Liver (tissue), 9 donors: ENCODE measurements around the gene ANKZF1. TPM values are rescaled to one million over a fixed set of nuclear protein-coding genes. Genes with fewer than 3 reads are reported as not detected.

ENCODE experiments used
- DNase-seq: peaks from one replicate; pipeline ENCODE4 v3.0.0-alpha.2; 2017; ENCODE audit warnings: low spot score
- H3K27ac ChIP-seq, 2 donors: one replicate each; pipeline ENCODE4 v1.7.0; 2013; ENCODE audit warnings: inconsistent platforms in 2 of 2, low read length in 2 of 2, control low read depth in 1 of 2, low read depth in 1 of 2, mild to moderate bottlenecking in 1 of 2
- H3K27me3 ChIP-seq, 4 donors: one replicate each; pipeline versions ENCODE4 v1.6.1 to v1.7.0; 2013; ENCODE audit warnings: low read length in 3 of 4, inconsistent platforms in 1 of 4, mild to moderate bottlenecking in 1 of 4, moderate library complexity in 1 of 4; ENCODE audit not compliant: control insufficient read depth in 4 of 4, insufficient read depth in 4 of 4
- H3K36me3 ChIP-seq, 4 donors: one replicate each; pipeline versions ENCODE4 v1.6.1 to v1.7.0; 2013; ENCODE audit warnings: low read length in 3 of 4, mild to moderate bottlenecking in 3 of 4, low read depth in 1 of 4, moderate library complexity in 1 of 4; ENCODE audit not compliant: control insufficient read depth in 4 of 4, insufficient read depth in 3 of 4
- H3K4me1 ChIP-seq, 4 donors: one replicate each; pipeline versions ENCODE4 v1.6.1 to v1.7.0; 2013; ENCODE audit warnings: low read length in 3 of 4, mild to moderate bottlenecking in 3 of 4, moderate library complexity in 1 of 4; ENCODE audit not compliant: control insufficient read depth in 4 of 4, insufficient read depth in 4 of 4
- H3K4me3 ChIP-seq, 3 donors: one replicate each; pipeline versions ENCODE4 v1.6.1 to v1.7.0; 2013; ENCODE audit warnings: low read length in 3 of 3, control low read depth in 1 of 3, low read depth in 1 of 3, mild to moderate bottlenecking in 1 of 3
- H3K9ac ChIP-seq, 2 donors: one replicate each; pipeline ENCODE4 v1.7.0; 2013; ENCODE audit warnings: low read length in 2 of 2, mild to moderate bottlenecking in 2 of 2, moderate library complexity in 2 of 2, control low read depth in 1 of 2, low read depth in 1 of 2
- H3K9me3 ChIP-seq, 4 donors: one replicate each; pipeline versions ENCODE4 v1.6.1 to v1.7.0; 2013; ENCODE audit warnings: low read length in 3 of 4; ENCODE audit not compliant: control insufficient read depth in 4 of 4
- EGR1 ChIP-seq, 2 donors: IDR thresholded peaks; 2 replicates each; pipeline ENCODE4 v1.6.1; 2016 to 2018; ENCODE audit warnings: antibody characterized with exemption in 2 of 2, low read depth in 2 of 2
- FOXA1 ChIP-seq: IDR thresholded peaks from 2 replicates; pipeline ENCODE4 v1.6.1; 2016; ENCODE audit warnings: antibody characterized with exemption
- FOXA2 ChIP-seq: IDR thresholded peaks from 2 replicates; pipeline ENCODE4 v1.6.1; 2016; ENCODE audit warnings: antibody characterized with exemption
- GABPA ChIP-seq, 2 donors: IDR thresholded peaks in 1 of 2; conservative IDR thresholded peaks in 1 of 2; 2 replicates each; pipeline ENCODE4 v1.6.1; 2016; ENCODE audit warnings: antibody characterized with exemption in 2 of 2, mild to moderate bottlenecking in 1 of 2, moderate library complexity in 1 of 2
- HNF4A ChIP-seq, 2 donors: conservative IDR thresholded peaks; 2 replicates each; pipeline ENCODE4 v1.6.1; 2016; ENCODE audit warnings: antibody characterized with exemption in 2 of 2, mild to moderate bottlenecking in 2 of 2
- HNF4G ChIP-seq: IDR thresholded peaks from 2 replicates; pipeline ENCODE4 v1.6.1; 2016; ENCODE audit warnings: antibody characterized with exemption
- NR2F2 ChIP-seq: IDR thresholded peaks from 2 replicates; pipeline ENCODE4 v1.6.1; 2016; ENCODE audit warnings: antibody characterized with exemption
- RXRA ChIP-seq, 2 donors: IDR thresholded peaks; 2 replicates each; pipeline ENCODE4 v1.6.1; 2017 to 2018; ENCODE audit warnings: antibody characterized with exemption in 2 of 2, mild to moderate bottlenecking in 1 of 2
- SP1 ChIP-seq: IDR thresholded peaks from 2 replicates; pipeline ENCODE4 v1.6.1; 2018; ENCODE audit warnings: antibody characterized with exemption, mild to moderate bottlenecking
- TAF1 ChIP-seq: conservative IDR thresholded peaks from 2 replicates; pipeline ENCODE4 v1.6.1; 2016; ENCODE audit warnings: antibody characterized with exemption, mild to moderate bottlenecking
- YY1 ChIP-seq: IDR thresholded peaks from 2 replicates; pipeline ENCODE4 v1.6.1; 2016; ENCODE audit warnings: antibody characterized with exemption, mild to moderate bottlenecking
- WGBS: extraction: QIAGEN DNeasy Blood & Tissue Kit; methylation state at CpG from one replicate; pipeline ENCODE4 v1.1.7; 2013; 5-methylcytosine and 5-hydroxymethylcytosine counted together
- polyA plus RNA-seq, 2 donors: library from polyadenylated mRNA; stranded (reverse) in 1 of 2; unstranded in 1 of 2; fragments of 200-250 nt in 1 of 2; fragments of >200 nt in 1 of 2; fragmentation: Nextera tagmentation in 1 of 2; extraction: Ambion mirVana in 1 of 2; gene quantifications; one replicate each; pipeline versions ENCODE4 v1.2.1 to v1.2.3, GENCODE V29; 2013 to 2015
- total RNA-seq, 2 donors: library from RNA; depleted of rRNA; stranded (reverse); fragments of >200 nt; gene quantifications; one replicate each; pipeline ENCODE4 v1.2.3, GENCODE V29; 2014
- TF ChIP-seq, protein P1 (sequence below): IDR thresholded peaks from 2 replicates; pipeline ENCODE4 v1.6.1; 2016; ENCODE audit warnings: antibody characterized with exemption
- TF ChIP-seq, protein P2 (sequence below): fragments of 150-350 bp; IDR thresholded peaks from 2 replicates; pipeline ENCODE4 v1.5.1; 2017; ENCODE audit warnings: improper control_type of control experiment, low read depth, low read length; ENCODE audit not compliant: missing input control
- TF ChIP-seq, protein P3 (sequence below): IDR thresholded peaks from 2 replicates; pipeline ENCODE4 v1.6.1; 2016; ENCODE audit warnings: antibody characterized with exemption, mild to moderate bottlenecking
- donor health status: healthy.
- donor health status: healthy.
- donor health status: healthy.
- donor health status: healthy.
- donor health status: healthy.

The ANKZF1 gene
- total and polyA plus RNA-seq, 4 donors, result 9.0 to 30.6 (median 20.5) TPM

DNA sequence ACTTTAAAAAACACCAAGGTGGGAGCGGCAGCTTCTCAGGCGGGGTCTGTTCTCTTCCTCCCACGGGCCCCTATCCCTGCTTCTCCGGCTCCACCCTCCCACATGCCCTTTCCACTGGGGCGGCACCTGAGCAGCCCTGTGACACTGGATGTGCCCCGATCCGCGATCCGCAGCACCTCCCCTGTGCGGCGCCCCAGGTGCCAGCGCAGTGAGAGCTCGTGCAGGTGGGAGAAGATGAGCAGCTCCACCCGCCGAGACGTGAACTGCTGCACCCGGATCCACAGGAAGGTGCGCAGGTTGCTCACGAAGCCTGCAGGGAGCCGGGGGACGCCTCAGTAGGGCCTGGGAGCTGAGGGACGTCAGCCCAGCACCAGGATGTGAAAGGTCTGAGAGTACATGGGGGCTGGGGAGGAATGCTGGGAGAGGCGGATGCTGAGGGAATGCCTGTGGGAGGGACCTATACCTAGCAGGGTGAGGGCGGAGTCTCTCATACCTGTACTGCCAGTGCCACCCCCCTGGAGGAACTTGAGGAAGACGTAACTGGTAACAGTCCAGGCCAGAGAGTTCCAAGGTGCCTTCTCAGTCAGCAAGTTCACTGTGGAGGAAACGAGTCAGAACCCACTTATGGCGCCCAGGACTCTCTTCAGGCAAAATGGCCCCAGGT, 13.6 kb upstream of the ANKZF1 start:
- Histone ChIP-seq H3K9ac (no peak overlapping the region), H3K27ac (no peak overlapping the region), H3K9me3 (no peaks in the 10 kb centered on the region), H3K36me3 (peaks cover 11 to 30% (median 13%) of the 10 kb centered on the region in 4 donors), H3K27me3 (no peaks in the 10 kb centered on the region), H3K4me1 (peaks cover 5 to 27% (median 19%) of the 10 kb centered on the region in 4 donors), H3K4me3 (no peak overlapping the region)
- 95% methylated on average over 27 of the region's 27 CpGs for WGBS
- TF ChIP-seq, protein P1, sequence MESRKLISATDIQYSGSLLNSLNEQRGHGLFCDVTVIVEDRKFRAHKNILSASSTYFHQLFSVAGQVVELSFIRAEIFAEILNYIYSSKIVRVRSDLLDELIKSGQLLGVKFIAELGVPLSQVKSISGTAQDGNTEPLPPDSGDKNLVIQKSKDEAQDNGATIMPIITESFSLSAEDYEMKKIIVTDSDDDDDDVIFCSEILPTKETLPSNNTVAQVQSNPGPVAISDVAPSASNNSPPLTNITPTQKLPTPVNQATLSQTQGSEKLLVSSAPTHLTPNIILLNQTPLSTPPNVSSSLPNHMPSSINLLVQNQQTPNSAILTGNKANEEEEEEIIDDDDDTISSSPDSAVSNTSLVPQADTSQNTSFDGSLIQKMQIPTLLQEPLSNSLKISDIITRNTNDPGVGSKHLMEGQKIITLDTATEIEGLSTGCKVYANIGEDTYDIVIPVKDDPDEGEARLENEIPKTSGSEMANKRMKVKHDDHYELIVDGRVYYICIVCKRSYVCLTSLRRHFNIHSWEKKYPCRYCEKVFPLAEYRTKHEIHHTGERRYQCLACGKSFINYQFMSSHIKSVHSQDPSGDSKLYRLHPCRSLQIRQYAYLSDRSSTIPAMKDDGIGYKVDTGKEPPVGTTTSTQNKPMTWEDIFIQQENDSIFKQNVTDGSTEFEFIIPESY, result no peak
- TF ChIP-seq FOXA1, result no peak
- TF ChIP-seq RXRA (IDR thresholded peaks at IDR 0.05), result no peak
- TF ChIP-seq, protein P2, sequence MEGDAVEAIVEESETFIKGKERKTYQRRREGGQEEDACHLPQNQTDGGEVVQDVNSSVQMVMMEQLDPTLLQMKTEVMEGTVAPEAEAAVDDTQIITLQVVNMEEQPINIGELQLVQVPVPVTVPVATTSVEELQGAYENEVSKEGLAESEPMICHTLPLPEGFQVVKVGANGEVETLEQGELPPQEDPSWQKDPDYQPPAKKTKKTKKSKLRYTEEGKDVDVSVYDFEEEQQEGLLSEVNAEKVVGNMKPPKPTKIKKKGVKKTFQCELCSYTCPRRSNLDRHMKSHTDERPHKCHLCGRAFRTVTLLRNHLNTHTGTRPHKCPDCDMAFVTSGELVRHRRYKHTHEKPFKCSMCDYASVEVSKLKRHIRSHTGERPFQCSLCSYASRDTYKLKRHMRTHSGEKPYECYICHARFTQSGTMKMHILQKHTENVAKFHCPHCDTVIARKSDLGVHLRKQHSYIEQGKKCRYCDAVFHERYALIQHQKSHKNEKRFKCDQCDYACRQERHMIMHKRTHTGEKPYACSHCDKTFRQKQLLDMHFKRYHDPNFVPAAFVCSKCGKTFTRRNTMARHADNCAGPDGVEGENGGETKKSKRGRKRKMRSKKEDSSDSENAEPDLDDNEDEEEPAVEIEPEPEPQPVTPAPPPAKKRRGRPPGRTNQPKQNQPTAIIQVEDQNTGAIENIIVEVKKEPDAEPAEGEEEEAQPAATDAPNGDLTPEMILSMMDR, result no peak
- no peak for TF ChIP-seq GABPA (IDR thresholded peaks at IDR 0.05 in 1 of 2, conservative IDR thresholded peaks at IDR 0.05 in 1 of 2)
- TF ChIP-seq, protein P3, sequence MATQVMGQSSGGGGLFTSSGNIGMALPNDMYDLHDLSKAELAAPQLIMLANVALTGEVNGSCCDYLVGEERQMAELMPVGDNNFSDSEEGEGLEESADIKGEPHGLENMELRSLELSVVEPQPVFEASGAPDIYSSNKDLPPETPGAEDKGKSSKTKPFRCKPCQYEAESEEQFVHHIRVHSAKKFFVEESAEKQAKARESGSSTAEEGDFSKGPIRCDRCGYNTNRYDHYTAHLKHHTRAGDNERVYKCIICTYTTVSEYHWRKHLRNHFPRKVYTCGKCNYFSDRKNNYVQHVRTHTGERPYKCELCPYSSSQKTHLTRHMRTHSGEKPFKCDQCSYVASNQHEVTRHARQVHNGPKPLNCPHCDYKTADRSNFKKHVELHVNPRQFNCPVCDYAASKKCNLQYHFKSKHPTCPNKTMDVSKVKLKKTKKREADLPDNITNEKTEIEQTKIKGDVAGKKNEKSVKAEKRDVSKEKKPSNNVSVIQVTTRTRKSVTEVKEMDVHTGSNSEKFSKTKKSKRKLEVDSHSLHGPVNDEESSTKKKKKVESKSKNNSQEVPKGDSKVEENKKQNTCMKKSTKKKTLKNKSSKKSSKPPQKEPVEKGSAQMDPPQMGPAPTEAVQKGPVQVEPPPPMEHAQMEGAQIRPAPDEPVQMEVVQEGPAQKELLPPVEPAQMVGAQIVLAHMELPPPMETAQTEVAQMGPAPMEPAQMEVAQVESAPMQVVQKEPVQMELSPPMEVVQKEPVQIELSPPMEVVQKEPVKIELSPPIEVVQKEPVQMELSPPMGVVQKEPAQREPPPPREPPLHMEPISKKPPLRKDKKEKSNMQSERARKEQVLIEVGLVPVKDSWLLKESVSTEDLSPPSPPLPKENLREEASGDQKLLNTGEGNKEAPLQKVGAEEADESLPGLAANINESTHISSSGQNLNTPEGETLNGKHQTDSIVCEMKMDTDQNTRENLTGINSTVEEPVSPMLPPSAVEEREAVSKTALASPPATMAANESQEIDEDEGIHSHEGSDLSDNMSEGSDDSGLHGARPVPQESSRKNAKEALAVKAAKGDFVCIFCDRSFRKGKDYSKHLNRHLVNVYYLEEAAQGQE, result no peak
- no peak for TF ChIP-seq TAF1
- no peak for TF ChIP-seq YY1
- TF ChIP-seq HNF4G, result no peak
- no peak for TF ChIP-seq NR2F2
- TF ChIP-seq EGR1 (IDR thresholded peaks at IDR 0.05; ENCODE audit: low read depth in 2 of 2), result no peak
- TF ChIP-seq HNF4A (conservative IDR thresholded peaks at IDR 0.05), result no peak
- no peak for TF ChIP-seq FOXA2
- peak; percentile 33 for DNase-seq

DNA sequence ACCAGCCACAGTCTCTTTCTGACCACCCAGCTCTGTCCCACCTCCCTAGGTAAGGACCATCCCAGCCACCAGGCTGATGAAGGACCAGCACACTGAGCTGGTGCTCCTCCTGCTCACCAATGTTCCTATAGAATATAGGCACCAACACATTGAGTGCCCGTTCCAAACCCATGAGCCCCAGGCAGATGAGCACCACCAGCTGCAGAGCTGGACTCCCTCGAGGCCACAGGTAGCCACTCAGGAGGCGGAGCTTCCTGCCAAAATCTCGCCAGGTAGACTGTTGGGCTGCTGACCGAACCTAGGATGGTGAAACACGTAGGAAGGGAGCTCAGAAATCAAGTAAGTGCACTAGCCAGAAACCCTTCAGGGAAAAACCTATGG, 13.1 kb upstream of the ANKZF1 start:
- H3K4me3 ChIP-seq, result no peak overlapping the region
- no peaks in the 10 kb centered on the region for H3K9me3 ChIP-seq
- no peaks in the 10 kb centered on the region for H3K27me3 ChIP-seq
- H3K36me3 ChIP-seq, result peaks cover 11 to 35% (median 18%) of the 10 kb centered on the region in 4 donors
- no peak overlapping the region for H3K27ac ChIP-seq
- no peak for TF ChIP-seq FOXA2
- no peak for TF ChIP-seq SP1
- TF ChIP-seq, protein P2, result no peak
- TF ChIP-seq FOXA1, result no peak
- TF ChIP-seq GABPA (IDR thresholded peaks at IDR 0.05 in 1 of 2, conservative IDR thresholded peaks at IDR 0.05 in 1 of 2), result no peak
- TF ChIP-seq NR2F2, result no peak
- WGBS, result 96% methylated on average over 6 of the region's 6 CpGs
- peaks cover 5 to 27% (median 19%) of the 10 kb centered on the region in 4 donors for H3K4me1 ChIP-seq
- H3K9ac ChIP-seq, result no peak overlapping the region
- DNase-seq, result peak; percentile 36
